ENCODE measurements around the gene DUSP2. TPM values are rescaled to one million over a fixed set of nuclear protein-coding genes. Genes with fewer than 3 reads are reported as not detected.

Gene DUSP2
- total RNA-seq, 4 donors from 2014 or later, result 0.23 to 5.4 (median 0.40) TPM; not detected in 1

- TF ChIP-seq CTCF (IDR thresholded peaks at IDR 0.05) (no peak), POLR2A (IDR thresholded peaks at IDR 0.05) (no peak), POLR2AphosphoS5 (IDR thresholded peaks at IDR 0.05) (no peak), EP300 (IDR thresholded peaks at IDR 0.05) (no peak)
- WGBS, 2 donors (ENCODE audit: low coverage in 1 of 2), result 88% methylated on average over 1 of the region's 3 CpGs; no CpG with 5 or more reads in 1 of the 2 donors
- no peaks in the 10 kb centered on the region for H3K27me3 ChIP-seq
- no peak overlapping the region for H3K4me3 ChIP-seq
- peak overlapping the region in 1 of 4 donors; percentile 65 for H3K27ac ChIP-seq
- no peak for ATAC-seq
- H3K4me1 ChIP-seq, result peaks cover 0 to 19% (median 6%) of the 10 kb centered on the region in 3 donors
- no peaks in the 10 kb centered on the region for H3K36me3 ChIP-seq
- peaks cover 0 to 13% (median 0%) of the 10 kb centered on the region in 3 donors for H3K9me3 ChIP-seq
Observed at GRCh38 chr2:96100893-96101304, 44.3 kb downstream of the DUSP2 start.

DNA sequence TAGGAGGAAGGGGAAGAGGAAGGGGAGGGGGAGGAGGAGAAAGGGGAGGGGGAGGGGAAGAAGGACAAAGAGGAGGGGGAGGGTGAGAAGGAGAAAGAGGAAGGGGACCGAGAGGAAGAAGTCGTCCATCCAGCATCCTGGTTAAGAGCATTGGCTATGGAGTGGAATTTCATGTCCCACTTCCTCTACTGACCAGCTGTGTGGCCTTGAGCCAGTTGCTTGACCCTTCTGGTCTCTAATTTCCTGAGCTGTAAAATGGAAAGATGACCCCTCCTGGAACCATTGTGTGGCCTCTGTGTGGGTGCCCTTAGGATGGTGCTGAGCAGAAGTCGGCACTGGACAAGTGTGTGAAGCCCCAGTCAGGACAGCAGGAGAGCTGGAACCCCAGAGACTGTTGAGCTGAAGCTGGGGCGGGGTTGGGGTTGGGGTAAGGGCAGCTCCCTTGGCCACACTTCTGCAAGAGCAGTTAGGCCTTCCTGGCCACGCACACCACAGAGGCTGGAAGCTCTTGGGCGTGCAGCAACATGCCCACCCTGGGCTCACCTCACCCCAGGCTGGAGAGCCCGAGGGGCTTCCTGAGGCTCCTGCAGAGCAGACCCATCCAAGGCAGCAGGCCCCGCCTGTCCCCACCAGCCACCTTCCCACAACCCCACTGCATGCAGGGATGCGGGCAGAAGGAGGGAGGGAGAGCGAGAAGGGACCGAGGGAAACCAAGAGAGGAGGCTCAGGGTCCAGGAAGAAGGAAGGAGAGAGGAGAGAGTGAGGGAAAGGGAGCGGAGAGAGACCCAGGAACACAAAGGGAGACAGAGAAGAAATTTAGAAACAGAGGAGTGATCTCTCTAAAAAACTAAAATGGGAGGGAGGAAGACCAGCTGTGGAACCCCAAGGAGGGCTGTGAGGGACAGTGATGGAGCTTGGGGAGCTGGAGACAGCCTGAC lies 45.1 kb downstream of the DUSP2 start:
- Histone ChIP-seq H3K4me1 (peaks cover 0 to 19% (median 6%) of the 10 kb centered on the region in 3 donors), H3K27me3 (no peaks in the 10 kb centered on the region)

DNA sequence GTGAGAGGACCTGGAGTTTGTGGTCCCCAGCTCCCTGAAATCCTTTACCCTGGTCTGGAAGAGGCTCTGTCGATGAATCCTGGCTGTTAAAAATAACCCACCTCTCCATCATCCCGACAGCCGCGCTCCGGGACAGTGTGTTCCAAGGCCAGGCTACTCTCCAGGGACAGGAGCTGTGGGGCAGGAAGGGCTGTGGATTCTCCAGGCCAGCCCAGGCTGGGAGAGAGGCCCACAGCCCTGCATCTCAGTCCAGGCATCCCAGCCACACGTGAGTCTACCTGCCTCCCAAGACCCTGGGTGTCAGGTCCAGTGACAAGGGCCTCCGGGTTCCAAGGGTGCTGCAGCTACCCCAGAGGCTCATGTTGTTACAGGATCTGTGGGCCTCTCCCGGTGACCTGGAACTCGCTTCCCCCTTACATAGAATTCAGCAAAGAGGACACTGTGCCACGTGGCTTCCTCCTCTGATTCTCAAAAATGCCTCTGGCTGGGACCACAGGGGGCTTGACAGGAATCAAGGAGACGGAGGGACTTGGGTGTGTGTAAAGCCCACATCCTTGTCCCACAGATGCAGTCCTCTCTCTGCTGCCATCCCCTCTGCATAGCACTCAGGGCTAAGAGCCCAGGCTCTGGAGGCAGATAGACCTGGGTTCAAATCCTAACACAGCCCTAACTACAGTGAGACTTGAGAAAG lies 46.2 kb downstream of the DUSP2 start:
- TF ChIP-seq POLR2A (IDR thresholded peaks at IDR 0.05) (no peak), EP300 (IDR thresholded peaks at IDR 0.05) (no peak), POLR2AphosphoS5 (IDR thresholded peaks at IDR 0.05) (no peak), CTCF (IDR thresholded peaks at IDR 0.05) (no peak)

More for the DNA sequence above, 45.1 kb downstream of the DUSP2 start:
- Histone ChIP-seq H3K27ac (peak overlapping the region in 2 of 4 donors; percentile 11 to 65), H3K9me3 (peaks cover 0 to 5% (median 0%) of the 10 kb centered on the region in 3 donors), H3K4me3 (no peak overlapping the region), H3K36me3 (no peaks in the 10 kb centered on the region)
- WGBS, 2 donors (ENCODE audit: low coverage in 1 of 2), result 66% methylated on average over 7 of the region's 12 CpGs; no CpG with 5 or more reads in 1 of the 2 donors
- TF ChIP-seq POLR2AphosphoS5 (IDR thresholded peaks at IDR 0.05), result no peak
- no peak for ATAC-seq

GRCh38 chr2:96097951-96098823 lies 47.1 kb downstream of the DUSP2 start:
- no peaks in the 10 kb centered on the region for H3K36me3 ChIP-seq
- TF ChIP-seq CTCF (IDR thresholded peaks at IDR 0.05) (no peak), EP300 (IDR thresholded peaks at IDR 0.05) (no peak), POLR2AphosphoS5 (IDR thresholded peaks at IDR 0.05) (no peak), POLR2A (IDR thresholded peaks at IDR 0.05) (no peak)
- H3K27me3 ChIP-seq, result no peaks in the 10 kb centered on the region
- peaks cover 0 to 19% (median 6%) of the 10 kb centered on the region in 3 donors for H3K4me1 ChIP-seq
- no peaks in the 10 kb centered on the region for H3K9me3 ChIP-seq
- no peak for ATAC-seq
- H3K4me3 ChIP-seq, result no peak overlapping the region
- H3K27ac ChIP-seq, result peak overlapping the region in 3 of 4 donors; percentile 7 to 65 (median 62)
- WGBS, 2 donors (ENCODE audit: low coverage in 1 of 2), result 78 to 93% methylated on average over 3 to 4 of the region's 7 CpGs

More for the DNA sequence above, 46.2 kb downstream of the DUSP2 start:
- Histone ChIP-seq H3K27me3 (no peaks in the 10 kb centered on the region), H3K4me1 (peaks cover 0 to 19% (median 6%) of the 10 kb centered on the region in 3 donors), H3K36me3 (no peaks in the 10 kb centered on the region), H3K4me3 (no peak overlapping the region), H3K27ac (peak overlapping the region in 3 of 4 donors; percentile 31 to 65 (median 62)), H3K9me3 (no peaks in the 10 kb centered on the region)
- 53 to 60% methylated on average over 3 to 5 of the region's 11 CpGs for WGBS, 2 donors (ENCODE audit: low coverage in 1 of 2)
- peak; percentile 51 for ATAC-seq
